Stimulated activated CD8-positive, alpha-beta memory T cell treated with anti-CD3 and anti-CD28 coated beads, Interleukin-15, amount 100 ng/mL, for 1 hour (primary cell): ENCODE measurements around the gene CBX4.

ENCODE experiments used
- DNase-seq: peaks from one replicate; pipeline ENCODE4 v3.0.0-alpha.2; 2020; ENCODE audit warnings: low read depth

The CBX4 gene

GRCh38 chr17:79839356-79840268 lies at the start of gene CBX4:
Gene CBX4, minus strand, starts transcription at chr17:79839440. Its CDS starts 189 bp downstream, at chr17:79839251.
- DNase-seq: peak; percentile 76

- DNase-seq: no peak
These were observed 48.8 kb upstream of the CBX4 start for GRCh38 chr17:79888009-79888540.

GRCh38 chr17:79887451-79887991 lies 48.3 kb upstream of the CBX4 start:
- DNase-seq: no peak

- no peak for DNase-seq
These were observed 44.0 kb upstream of the CBX4 start for GRCh38 chr17:79883202-79883601.

GRCh38 chr17:79878329-79878947 lies 39.2 kb upstream of the CBX4 start:
- DNase-seq: no peak

- DNase-seq: no peak
These were observed 37.8 kb upstream of the CBX4 start for GRCh38 chr17:79877041-79877440.

GRCh38 chr17:79875511-79875910 lies 36.3 kb upstream of the CBX4 start:
- DNase-seq: no peak

GRCh38 chr17:79874329-79874981 lies 35.2 kb upstream of the CBX4 start:
- no peak for DNase-seq

- DNase-seq: no peak
These were observed 34.3 kb upstream of the CBX4 start for GRCh38 chr17:79873583-79873982.

GRCh38 chr17:79872762-79873161 lies 33.5 kb upstream of the CBX4 start:
- no peak for DNase-seq

- no peak for DNase-seq
These were observed 31.9 kb upstream of the CBX4 start for GRCh38 chr17:79871131-79871530.

- DNase-seq: no peak
These were observed 31.3 kb upstream of the CBX4 start for GRCh38 chr17:79870540-79870939.

GRCh38 chr17:79866791-79867518 lies 27.7 kb upstream of the CBX4 start:
- no peak for DNase-seq

- DNase-seq: no peak
These were observed 26.3 kb upstream of the CBX4 start for GRCh38 chr17:79865351-79866210.

GRCh38 chr17:79864617-79865250 lies 25.5 kb upstream of the CBX4 start:
- no peak for DNase-seq

GRCh38 chr17:79864147-79864546 lies 24.9 kb upstream of the CBX4 start:
- no peak for DNase-seq

GRCh38 chr17:79862771-79863440 lies 23.7 kb upstream of the CBX4 start:
- no peak for DNase-seq

GRCh38 chr17:79862238-79862637 lies 23.0 kb upstream of the CBX4 start:
- DNase-seq: no peak

GRCh38 chr17:79861413-79862216 lies 22.4 kb upstream of the CBX4 start:
- DNase-seq: no peak
